Mesenteric fat pad (tissue), 1 donor: ENCODE measurements around the gene DIDO1. TPM values are rescaled to one million over a fixed set of nuclear protein-coding genes. Genes with fewer than 3 reads are reported as not detected.
A peak's percentile ranks its signal among the peaks of the same experiment; 100 is the strongest.
"Not testable (repeated sequence)": the region's sequence is repeated elsewhere in the genome, so short reads cannot be mapped to it uniquely, and the experiment has no call there.

ENCODE experiments used
- DNase-seq: peaks from one replicate; pipeline ENCODE4 v3.0.0-alpha.2; 2020; ENCODE audit warnings: low spot score
- total RNA-seq: library from RNA; stranded (reverse); fragmentation: NEBNext Ultra II Directional; extraction: Animal tissue kit (Norgen Biotek cat#: 25700); gene quantifications from one replicate; pipeline ENCODE4 v1.2.1, GENCODE V29; 2021
- donor health status: DM: yes; HTN: yes; CAD: no.

DIDO1 gene
- total RNA-seq, 1 donor from 2014 or later: 39.0 TPM

DNA sequence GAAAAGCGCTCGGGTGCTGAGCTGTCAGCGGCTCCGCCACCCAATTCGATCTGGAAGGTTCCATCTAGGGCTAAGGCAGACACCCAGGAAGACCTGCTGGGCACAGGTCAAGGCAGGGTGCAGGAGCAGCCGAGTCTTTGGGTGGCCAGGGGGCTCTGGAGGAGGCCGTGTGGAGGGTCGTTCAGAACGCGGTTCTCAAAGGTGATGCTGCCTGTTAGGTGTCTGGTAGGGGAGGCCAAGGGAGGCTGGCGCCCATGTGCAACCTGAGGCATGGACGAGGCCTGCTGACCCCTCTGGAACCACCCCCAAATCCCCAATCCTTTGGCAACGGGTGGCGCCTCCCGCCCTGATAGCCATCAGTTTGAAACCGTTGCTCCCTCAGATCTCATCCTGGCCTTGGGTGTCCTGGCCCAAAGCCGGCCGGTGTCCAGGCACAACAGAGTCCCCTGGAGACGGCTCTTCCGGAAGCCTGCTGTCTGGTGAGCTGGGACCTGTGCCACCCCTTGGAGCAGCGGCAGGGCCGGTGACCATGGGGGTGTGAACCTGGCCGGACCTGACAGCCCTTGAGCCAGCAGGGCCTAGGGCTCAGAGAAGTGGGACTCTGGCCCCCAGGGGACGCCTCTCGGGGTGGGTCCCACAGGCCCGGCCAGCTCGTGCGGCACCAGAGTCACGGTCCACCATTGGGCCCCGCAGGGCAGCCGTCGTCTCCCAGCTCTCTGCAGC is 36.7 kb upstream of the DIDO1 start:
- DNase-seq: no peak

DNA sequence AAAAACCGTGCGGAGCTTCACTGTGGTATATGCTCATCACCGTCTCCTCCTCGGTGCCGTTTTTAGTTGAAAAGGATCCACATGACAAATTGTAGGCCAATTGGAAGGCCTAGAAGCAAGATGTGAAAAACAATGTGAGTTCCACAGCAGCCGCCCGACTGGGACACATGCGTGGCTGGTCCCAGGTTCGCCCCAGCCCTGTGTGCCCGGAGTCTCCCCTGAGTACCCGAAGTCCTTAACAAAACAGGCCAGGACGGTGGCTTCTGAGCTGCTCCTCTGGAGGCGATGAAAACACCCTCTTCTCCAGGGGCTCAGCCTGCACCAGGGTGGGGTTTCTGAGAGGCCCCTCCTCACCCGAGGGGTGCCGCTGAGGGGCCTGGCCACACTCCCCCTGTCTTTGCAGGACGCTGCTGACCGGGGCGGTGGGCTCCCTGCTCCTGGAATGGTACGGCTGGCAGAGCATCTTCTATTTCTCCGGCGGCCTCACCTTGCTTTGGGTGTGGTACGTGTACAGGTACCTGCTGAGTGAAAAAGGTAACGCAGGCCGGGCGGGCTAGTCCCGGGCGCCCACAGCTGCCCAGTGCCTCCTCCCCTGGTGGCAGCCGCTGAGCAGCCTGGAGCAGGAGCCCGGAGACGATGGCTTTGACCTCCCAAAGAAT is 36.0 kb upstream of the DIDO1 start:
- no peak for DNase-seq

DNA sequence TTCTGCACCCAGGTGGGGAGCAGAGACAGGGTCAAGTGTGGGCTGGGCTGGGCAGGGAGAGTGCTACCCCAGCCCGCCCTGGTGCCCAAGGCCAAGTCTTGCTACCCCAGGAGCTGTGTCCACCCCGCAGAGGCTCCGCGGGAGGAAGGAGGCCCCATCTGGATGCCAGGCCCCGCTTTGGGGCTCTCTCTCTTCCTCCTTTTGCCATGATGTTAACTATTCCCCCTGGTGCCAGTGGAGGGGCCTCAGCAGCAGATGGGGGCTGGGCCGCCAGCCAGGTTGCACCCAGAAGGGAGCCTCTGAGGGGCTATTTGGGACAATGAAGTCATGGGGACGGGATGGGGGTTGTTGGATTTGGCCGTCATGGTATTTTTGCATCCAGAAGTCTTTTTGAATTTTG is 35.5 kb upstream of the DIDO1 start:
- no peak for DNase-seq

DNA sequence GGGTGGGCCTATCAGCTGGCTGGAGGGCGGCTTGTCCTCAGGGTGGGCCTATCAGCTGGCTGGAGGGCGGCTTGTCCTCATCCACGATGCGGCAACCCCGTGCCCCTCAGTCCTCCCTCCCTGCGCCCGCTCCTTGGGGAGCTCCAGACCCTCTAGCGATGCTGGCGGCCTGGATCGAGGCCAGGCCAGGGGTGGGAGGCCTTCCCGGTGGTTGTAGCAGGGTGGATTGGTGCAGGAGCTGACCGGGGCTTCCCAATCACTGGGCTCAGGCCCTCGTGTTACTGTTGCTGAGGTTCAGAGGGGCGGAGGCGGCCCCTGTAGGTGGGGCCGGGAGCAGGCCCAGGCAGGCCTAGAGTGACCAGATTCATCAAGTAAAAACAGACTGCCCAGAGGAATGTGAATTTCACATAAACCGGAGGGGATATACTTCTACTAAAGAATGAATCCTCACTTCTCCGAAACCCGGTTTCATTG is 35.0 kb upstream of the DIDO1 start:
- DNase-seq: no peak

DNA sequence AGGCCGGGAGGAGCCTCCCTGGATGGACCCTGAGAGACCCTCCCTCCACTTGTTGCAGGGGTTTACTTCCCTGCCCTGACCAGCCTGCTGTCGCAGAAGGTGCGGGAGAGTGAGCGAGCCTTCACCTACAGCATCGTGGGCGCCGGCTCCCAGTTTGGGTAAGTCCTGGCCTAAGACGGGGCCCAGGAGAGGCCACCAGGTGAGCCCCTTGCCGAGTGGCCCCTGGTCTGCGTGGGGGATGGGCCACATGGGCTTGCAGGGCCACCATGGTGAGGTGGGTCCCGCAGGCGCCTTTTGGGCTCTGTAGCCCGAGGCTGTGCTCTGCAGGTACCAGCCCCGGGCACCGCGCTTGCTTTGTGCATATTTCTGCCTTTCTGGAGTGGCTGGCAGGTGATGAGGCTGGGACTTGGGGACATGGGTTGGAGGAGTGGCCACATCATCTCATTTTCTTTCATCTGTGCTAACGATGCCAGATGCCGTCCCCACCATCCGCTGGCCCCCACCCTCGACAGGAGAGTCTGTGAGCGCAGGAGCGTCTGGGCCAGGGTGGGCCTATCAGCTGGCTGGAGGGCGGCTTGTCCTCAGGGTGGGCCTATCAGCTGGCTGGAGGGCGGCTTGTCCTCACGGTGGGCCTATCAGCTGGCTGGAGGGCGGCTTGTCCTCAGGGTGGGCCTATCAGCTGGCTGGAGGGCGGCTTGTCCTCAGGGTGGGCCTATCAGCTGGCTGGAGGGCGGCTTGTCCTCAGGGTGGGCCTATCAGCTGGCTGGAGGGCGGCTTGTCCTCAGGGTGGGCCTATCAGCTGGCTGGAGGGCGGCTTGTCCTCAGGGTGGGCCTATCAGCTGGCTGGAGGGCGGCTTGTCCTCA is 34.4 kb upstream of the DIDO1 start:
- not testable (repeated sequence) for DNase-seq

DNA sequence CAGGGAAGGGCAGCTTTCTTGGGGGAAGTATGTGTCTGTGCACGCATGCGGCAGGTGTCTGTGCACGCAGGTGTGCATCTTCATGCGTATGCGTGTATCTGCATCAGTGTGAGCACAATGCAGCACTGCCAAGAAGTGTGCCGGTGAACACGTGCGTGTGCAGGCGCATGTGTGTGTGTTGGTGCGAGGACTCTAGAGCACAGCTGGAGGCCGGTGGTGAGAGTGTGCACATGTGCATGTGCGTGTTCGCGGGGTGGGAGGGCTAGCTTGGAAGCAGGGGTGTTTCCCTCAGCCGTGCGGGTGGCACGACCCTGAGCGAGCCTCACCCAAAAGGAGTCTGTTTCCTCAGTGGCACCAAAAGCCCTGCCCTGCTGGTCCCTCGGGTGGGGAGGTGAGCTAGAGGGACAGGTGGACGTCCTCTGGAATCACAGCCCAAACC is 33.7 kb upstream of the DIDO1 start:
- no peak for DNase-seq

DNA sequence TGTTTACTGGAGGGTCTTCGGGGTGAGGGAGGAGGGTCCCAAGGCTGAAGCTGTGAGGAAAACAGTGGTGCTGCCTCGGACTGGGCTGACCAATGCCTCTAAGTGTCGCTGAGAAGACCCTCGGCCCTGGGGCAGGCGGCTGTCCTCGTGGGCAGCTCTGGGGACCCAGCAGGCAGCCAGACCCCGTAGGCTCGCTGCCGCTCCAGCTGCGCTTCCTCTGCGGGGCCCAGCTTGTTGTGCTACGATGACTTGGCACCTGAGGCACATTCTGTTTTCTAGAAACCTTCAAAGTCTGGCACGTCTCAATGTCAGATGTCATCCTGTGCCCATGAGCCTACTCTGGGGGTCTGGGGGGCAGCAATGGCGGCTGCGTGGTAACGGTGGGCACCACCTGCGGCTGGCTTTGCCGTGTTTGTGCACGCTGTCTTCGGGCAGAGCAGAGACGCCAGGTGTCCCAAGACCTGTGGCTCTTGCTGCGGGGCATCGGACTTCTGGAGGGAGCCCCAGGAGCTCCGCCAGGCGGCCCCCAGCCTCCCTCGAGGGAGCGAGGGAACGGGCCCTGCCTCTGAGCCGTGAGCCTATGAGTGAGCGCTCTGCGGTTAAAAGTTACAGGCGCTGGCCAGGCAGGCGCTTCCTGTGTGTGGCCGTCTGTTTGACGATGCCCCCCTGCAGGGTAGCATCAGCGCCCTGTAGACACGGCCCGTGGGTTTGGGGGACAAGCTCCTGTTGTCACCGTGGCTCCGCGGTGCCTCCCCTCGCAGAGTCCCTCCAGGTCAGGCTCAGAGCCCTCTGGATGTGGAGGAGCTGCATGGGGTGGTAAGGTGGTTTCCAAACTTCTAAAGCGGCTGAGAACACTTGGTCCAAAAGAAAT is 33.0 kb upstream of the DIDO1 start:
- DNase-seq: no peak

DNA sequence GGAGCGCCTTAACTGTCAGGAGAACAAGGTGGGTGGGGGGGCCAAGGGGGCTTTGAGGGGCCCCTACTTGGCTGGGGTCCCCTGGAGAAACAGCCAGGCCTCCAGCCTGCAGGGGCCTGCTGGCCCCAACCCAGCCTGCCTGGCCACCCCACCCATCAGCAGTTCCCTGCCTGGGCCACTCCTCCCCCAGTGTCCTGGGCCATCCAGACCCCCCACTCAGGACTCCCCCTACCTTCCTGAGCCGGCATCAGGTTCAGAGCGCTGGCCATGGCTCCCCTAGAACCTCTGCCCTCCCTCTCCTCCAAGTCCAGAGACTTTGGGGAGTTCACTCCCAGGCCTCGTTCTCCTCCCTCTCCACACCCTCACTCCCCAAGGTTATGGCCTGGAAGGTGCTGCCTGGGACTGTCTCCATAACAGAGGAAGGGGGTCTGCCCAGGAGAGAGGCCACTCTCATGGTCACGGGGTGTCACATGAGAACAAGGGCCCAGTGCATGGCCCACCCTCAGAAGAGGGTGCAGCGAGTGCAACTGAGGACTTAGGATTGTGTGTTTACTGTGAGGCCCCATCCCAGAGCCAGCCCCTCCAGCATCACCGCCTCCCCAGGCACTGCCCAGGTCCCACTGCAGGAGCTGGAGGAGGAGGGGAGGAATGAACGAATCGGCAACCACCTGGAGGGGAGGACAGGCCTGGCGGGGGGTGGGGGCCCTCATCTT is 32.2 kb upstream of the DIDO1 start:
- no peak for DNase-seq

DNA sequence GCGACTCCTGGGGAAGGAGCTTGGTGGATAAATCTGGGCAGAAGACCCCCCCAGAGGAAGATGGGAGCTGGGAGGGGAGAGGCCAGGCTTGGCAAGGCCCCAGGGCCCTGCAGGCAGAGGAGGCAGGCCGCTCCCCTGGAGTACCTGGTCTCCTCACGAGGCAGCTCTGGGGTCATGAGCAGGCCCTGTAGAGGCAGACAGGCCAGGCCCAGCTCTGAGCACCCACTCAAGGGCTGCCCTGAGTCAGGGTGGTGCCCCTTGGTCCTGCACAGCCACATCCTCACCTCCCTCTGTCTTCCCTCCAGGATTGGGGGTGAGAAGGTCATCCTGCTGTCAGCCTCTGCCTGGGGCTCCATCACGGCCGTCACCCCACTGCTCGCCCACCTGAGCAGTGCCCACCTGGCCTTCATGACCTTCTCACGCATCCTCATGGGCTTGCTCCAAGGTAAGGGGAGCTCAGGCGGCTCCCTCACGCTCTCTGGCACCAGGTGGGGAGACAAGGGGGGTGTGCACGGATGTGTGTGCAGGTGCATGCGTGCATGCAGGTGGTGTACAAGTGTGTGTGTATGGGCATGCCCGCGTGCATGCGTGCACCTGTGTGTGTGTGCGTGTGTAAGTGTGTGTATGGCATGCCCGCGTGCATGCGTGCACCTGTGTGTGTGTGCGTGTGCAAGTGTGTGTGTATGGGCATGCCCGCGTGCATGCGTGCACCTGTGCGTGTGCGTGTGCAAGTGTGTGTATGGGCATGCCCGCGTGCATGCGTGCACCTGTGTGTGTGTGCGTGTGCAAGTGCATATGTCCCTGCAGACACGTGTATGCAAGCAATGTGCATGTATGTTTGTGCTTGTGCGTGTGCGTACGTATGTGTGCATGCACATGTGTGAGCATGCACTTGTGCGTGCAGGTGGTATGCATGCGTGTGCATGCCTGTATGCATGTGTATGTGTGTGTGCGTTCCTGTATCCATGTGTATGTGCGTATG is 31.1 kb upstream of the DIDO1 start:
- DNase-seq: no peak

DNA sequence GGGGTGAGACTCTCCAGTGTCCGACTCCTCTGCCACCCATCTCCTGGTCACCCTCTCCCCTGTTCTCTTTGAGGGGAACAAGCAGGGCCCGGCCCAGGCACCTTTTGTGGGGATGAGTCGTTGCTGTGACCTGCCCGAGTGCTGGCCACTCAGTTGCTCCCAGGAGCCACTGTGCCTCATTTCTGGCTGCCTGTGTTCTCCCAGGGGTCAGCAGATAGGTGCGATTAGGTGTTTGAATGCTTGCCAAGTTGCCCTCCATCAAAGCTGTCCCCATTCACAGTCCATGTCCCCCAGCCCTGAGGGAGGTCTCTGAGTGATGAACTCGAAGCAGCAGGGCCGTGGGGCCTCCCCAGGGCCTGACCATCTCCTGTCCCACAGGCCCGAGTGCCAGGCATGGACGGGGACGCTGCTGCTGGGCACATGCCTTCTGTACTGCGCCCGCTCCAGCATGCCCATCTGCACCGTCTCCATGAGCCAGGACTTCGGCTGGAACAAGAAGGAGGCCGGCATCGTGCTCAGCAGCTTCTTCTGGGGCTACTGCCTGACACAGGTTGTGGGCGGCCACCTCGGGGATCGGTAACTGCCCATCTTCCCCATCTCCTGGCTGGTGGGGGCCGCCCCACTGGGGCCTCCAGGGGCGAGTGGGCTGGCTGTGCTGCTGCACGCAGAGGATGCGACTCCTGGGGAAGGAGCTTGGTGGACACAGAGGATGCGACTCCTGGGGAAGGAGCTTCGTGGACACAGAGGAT is 30.3 kb upstream of the DIDO1 start:
- no peak for DNase-seq

DNA sequence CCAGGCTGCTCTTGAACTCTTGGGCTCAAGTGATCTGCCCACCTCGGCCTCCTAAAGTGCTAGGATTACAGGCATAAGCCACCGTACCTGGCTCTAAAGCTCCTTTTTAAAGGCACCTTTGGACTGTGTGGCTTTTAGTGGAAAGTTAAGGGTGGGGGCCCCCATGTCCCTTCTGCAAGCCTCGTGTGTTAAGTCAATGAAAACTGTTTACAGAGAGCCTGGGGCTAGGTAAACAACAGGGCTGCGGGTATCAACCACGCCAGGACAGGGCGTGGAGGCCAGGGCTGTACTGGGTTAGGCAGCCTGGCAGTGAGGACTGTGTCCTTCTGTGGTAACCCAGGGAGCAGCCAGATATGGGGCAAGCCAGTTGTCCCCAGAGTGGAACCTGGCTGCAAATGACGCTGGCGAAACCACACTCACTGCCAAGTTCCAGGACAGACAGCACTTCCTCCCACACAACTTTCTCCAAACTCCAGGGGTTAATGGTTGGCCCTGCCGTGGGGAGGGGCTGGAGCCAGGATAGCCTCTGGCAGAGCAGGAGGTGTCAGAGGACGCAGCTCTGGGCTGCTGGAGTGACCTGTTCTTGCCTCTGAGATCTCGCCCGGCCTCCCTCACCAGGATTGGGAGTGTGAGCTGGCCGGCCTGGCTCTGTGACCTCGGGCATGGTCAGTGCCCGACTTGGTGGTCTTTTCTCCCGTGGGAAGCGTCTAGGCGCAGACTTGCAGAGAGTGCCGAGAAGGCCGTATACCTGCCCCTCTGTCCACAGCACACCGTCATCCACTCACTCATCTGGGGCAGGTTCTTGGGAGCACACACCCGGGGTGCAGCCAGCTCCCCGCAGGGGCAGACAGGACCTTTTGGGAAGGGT is 29.4 kb upstream of the DIDO1 start:
- DNase-seq: no peak

DNA sequence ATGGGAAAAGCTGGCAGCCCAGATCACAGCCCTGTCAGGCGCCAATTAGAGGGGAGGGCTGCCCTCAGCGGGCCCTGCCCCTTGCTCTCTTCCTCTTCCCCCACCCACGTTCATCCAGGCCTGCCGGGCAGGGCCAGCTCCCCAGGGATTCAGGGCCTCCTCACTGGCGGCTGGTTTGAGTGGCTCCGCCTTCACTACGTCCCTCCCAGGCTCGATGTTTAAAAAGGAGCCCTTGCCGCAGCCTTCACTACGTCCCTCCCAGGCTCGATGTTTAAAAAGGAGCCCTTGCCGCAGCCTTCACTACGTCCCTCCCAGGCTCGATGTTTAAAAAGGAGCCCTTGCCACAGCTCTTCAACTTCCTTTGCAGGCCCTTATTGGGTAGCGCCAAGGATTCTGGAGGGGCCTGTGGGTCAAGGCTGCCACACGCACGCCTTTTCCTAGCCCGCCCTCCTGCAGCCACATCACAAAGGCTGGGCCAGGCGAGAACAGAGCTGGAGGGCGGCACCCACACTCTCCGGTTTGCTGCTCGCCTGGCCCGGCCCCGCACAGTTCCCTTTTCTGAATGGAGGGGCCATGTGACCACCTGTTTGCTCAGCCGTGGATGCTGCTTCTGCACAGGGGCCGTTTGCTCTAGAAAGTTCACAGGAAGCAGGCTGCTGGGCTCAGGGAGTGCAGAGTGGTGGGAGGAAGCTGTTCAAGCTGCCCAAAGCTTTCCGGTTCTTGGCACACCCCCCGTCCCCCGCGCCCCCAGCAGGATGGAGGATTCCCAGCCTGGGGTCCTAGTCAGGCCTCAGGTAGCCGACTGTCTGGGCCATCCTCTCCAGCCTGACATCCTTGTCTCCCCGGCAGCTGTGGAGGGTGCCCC is 27.8 kb upstream of the DIDO1 start:
- DNase-seq: no peak

DNA sequence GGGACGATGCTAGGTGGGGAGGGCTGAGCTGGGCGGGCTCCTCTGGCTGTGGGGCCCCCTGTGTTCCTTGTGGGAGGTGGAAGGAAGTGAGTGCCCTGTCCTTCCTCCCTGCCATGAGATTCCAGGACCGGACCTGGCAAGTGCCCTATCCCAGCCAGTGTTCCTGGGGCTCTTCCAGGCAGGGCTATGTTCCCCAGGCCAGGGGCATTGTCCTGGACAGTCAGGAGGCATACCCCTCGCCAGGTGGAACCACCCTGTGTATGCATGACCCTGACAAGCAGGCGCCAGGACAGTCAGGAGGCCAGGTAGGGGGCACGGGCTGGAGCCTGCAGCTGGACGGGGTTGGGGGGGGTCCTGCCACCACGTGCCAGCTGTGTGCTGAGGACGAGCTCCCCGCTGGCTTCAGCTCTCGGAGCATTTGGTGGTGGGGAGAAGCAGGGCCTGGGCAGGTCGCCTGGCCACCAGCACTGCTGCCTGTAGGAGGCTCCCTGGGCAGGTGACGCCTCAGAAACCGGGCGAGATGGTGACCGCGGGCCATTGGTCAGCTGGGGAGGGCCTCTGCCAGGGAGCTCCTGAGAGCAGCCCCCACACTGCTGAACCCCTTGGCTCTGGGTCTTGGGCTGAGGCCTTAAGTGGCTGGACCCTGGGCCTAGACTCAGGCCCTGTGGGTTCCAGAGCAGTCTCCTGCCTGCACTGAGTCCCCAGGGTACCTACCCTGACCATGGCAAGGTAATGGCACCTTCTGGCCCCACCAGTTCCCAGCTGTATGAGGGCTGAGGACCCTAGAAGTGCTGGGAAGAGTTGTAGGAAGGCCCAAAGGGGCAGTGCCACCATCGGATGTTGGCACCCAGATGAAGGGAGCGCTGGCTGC is 26.9 kb upstream of the DIDO1 start:
- no peak for DNase-seq

DNA sequence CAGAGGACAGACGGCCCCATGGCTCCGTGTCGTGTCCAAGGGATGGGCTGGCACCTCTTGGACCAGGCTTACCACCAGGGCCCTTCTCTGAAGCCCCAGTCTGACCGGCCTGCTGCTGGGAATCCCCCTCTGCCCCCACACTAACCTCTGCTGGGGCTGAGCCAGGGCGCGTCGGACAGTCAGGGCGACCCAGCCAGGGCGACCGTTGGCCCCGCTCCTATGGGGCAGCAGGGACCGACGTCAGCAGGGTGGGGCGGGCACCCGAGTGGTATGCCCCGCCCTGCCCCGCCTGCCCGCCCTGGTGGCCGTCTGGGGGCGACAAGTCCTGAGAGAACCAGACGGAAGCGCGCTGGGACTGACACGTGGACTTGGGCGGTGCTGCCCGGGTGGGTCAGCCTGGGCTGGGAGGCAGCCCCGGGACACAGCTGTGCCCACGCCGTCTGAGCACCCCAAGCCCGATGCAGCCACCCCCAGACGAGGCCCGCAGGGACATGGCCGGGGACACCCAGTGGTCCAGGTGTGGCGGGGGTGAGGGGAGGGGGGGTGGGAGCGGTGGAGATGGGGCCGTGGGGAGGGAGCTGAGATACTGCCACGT is 26.2 kb upstream of the DIDO1 start, which contains the start of gene SLC17A9:
SLC17A9 (plus strand) TSS at position 337 of the 595 bp plus-strand sequence; CDS start at position 459, 122 bp downstream.
- DNase-seq: peak; percentile 93

DNA sequence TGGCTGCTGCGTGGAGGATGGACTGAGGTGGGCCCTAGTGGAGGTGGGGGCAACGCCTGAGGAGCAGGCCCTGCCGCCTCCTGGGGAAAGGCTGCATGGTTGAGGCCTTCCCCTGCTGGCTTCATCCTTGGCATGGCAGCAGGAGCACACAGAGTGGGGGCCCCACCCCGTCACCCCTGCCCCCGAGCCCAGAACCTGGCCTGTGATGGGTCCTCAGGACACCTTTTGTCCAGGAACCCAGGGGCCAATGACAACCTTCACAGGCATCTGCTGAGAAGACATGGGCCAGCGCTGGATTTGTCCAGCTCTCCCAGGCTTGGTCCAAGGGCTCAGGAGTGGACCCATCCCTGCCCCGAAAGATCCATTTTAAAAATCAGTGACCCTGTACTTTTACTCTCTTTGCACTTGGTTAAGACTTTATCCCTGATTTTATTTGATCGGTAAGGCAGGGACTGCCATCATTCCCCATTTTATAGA is 25.6 kb upstream of the DIDO1 start:
- no peak for DNase-seq
